GM23338 (cell line): ENCODE results near the gene ARID4B. TPM values are rescaled to one million over a fixed set of nuclear protein-coding genes. Genes with fewer than 3 reads are reported as not detected.
A peak's percentile ranks its signal among the peaks of the same experiment; 100 is the strongest.
"Not testable (repeated sequence)": the region's sequence is repeated elsewhere in the genome, so short reads cannot be mapped to it uniquely, and the experiment has no call there.

Source experiments
- ATAC-seq: fragments of 200-7000 bp; cut with Tn5 transposase; 3 replicates; pipeline ENCODE4 v1.9.1; 2020
- DNase-seq: peaks from one replicate; pipeline ENCODE4 v3.0.0-alpha.2; 2015; ENCODE audit warnings: low spot score
- H2AFZ ChIP-seq: fragments of 200-600 bp; sonication (generic); 2 replicates; pipeline ENCODE4 v1.8.0; 2016; ENCODE audit warnings: antibody characterized with exemption, mild to moderate bottlenecking, moderate library complexity
- H3F3A ChIP-seq: fragments of 200-600 bp; sonication (generic); replicated peaks from 2 replicates; pipeline ENCODE4 v1.8.0; 2017; ENCODE audit warnings: antibody characterized with exemption, mixed run types, low read depth
- H3K27ac ChIP-seq: fragments of 200-600 bp; sonication (generic); 2 replicates; pipeline ENCODE4 v1.6.1; 2016; ENCODE audit warnings: low read depth
- H3K27me3 ChIP-seq: fragments of 200-600 bp; sonication (generic); 2 replicates; pipeline ENCODE4 v1.8.0; 2016; ENCODE audit warnings: mild to moderate bottlenecking, mixed run types, moderate library complexity; ENCODE audit not compliant: insufficient read depth
- H3K36me3 ChIP-seq: fragments of 200-600 bp; sonication (generic); 2 replicates; pipeline ENCODE4 v1.8.0; 2016; ENCODE audit warnings: mild to moderate bottlenecking; ENCODE audit not compliant: insufficient read depth
- H3K4me1 ChIP-seq: fragments of 200-600 bp; sonication (generic); 2 replicates; pipeline ENCODE4 v1.8.0; 2016; ENCODE audit warnings: mild to moderate bottlenecking, moderate library complexity; ENCODE audit not compliant: insufficient read depth
- H3K4me2 ChIP-seq: fragments of 200-600 bp; sonication (generic); 2 replicates; pipeline ENCODE4 v1.7.1; 2017; ENCODE audit warnings: mixed run types
- H3K4me3 ChIP-seq: fragments of 200-600 bp; sonication (generic); 2 replicates; pipeline ENCODE4 v1.6.1; 2016; ENCODE audit warnings: mixed run types
- H3K79me2 ChIP-seq: fragments of 200-600 bp; sonication (generic); replicated peaks from 2 replicates; pipeline ENCODE4 v1.8.0; 2017; ENCODE audit warnings: mild to moderate bottlenecking; ENCODE audit not compliant: insufficient read depth
- H3K9me2 ChIP-seq: fragments of 200-600 bp; sonication (generic); 2 replicates; pipeline ENCODE4 v1.8.0; 2017; ENCODE audit not compliant: insufficient read depth
- H4K20me1 ChIP-seq: fragments of 200-600 bp; sonication (generic); replicated peaks from 2 replicates; pipeline ENCODE4 v1.8.0; 2017; ENCODE audit warnings: mild to moderate bottlenecking; ENCODE audit not compliant: insufficient read depth
- H3K27ac Mint-ChIP-seq: 2 replicates; pipeline ENCODE4 v1.8.0; 2020; ENCODE audit warnings: inconsistent platforms, mild to moderate bottlenecking, moderate library complexity, mixed read lengths
- H3K27me3 Mint-ChIP-seq: 3 replicates; pipeline ENCODE4 v1.8.0; 2022; ENCODE audit warnings: low read depth, mild to moderate bottlenecking, moderate library complexity, mixed read lengths, inconsistent platforms; ENCODE audit not compliant: insufficient read depth, poor library complexity
- H3K36me3 Mint-ChIP-seq: 3 replicates; pipeline ENCODE4 v1.8.0; 2021; ENCODE audit warnings: low read depth, mild to moderate bottlenecking, inconsistent platforms, moderate library complexity, mixed read lengths
- H3K4me1 Mint-ChIP-seq: 3 replicates; pipeline ENCODE4 v1.8.0; 2020; ENCODE audit warnings: mild to moderate bottlenecking, inconsistent platforms, mixed read lengths
- H3K4me3 Mint-ChIP-seq: 3 replicates; pipeline ENCODE4 v1.8.0; 2021; ENCODE audit warnings: moderate library complexity, mild to moderate bottlenecking, inconsistent platforms, mixed read lengths
- H3K9me3 Mint-ChIP-seq: 3 replicates; pipeline ENCODE4 v1.8.0; 2020; ENCODE audit warnings: moderate library complexity, mild to moderate bottlenecking, inconsistent platforms, mixed read lengths
- CREB1 ChIP-seq: fragments of 250-450 bp; sonication (Bioruptor Pico); IDR thresholded peaks from 2 replicates; pipeline ENCODE4 v1.5.0; 2020; ENCODE audit warnings: low read depth, mild to moderate bottlenecking, moderate library complexity
- EZH2 ChIP-seq: fragments of 200-600 bp; sonication (generic); IDR thresholded peaks from one replicate; pipeline ENCODE4 v1.8.0; 2017; ENCODE audit warnings: antibody characterized with exemption, mild to moderate bottlenecking, low read depth; ENCODE audit not compliant: unreplicated experiment
- EZH2phosphoT487 ChIP-seq: fragments of 200-600 bp; sonication (generic); IDR thresholded peaks from one replicate; pipeline ENCODE4 v1.8.1; 2018; ENCODE audit warnings: antibody characterized with exemption; ENCODE audit not compliant: unreplicated experiment
- JUNB ChIP-seq: IDR thresholded peaks from one replicate; pipeline ENCODE4 v1.6.1; 2016; ENCODE audit warnings: antibody characterized with exemption; ENCODE audit not compliant: unreplicated experiment
- NANOG ChIP-seq: IDR thresholded peaks from 2 replicates; pipeline ENCODE4 v1.6.1; 2016; ENCODE audit warnings: antibody characterized with exemption, borderline replicate concordance
- POLR2AphosphoS5 ChIP-seq: IDR thresholded peaks from 2 replicates; pipeline ENCODE4 v1.6.1; 2016; ENCODE audit warnings: antibody characterized with exemption, low read depth
- STAT1 ChIP-seq: IDR thresholded peaks from one replicate; pipeline ENCODE4 v1.6.1; 2016; ENCODE audit warnings: antibody characterized with exemption; ENCODE audit not compliant: unreplicated experiment
- ZNF114 ChIP-seq: fragments of 250-450 bp; sonication (Bioruptor Pico); IDR thresholded peaks from 2 replicates; pipeline ENCODE4 v1.5.0; 2020; ENCODE audit warnings: mild to moderate bottlenecking, moderate library complexity
- polyA plus RNA-seq: library from polyadenylated mRNA; unstranded; fragments of >200 nt; fragmentation: Nextera tagmentation; extraction: Ambion mirVana; gene quantifications from 2 replicates; pipeline ENCODE4 v1.2.1, GENCODE V29; 2016
- total RNA-seq: library from RNA; depleted of rRNA; stranded (reverse); fragments of >200 nt; shearing (Covaris generic); gene quantifications from 2 replicates; pipeline ENCODE4 v1.2.3, GENCODE V29; 2014
- TF ChIP-seq, protein P1 (sequence below), 2 experiments: fragments of 200-600 bp in 1 of 2; sonication (generic) in 1 of 2; conservative IDR thresholded peaks; 2 replicates each; pipeline versions ENCODE4 v1.5.1 to v1.6.1; 2016 to 2017; ENCODE audit warnings: antibody characterized with exemption in 2 of 2, low read depth in 2 of 2, mild to moderate bottlenecking in 2 of 2, moderate library complexity in 1 of 2

ARID4B gene
- total and polyA plus RNA-seq, 2 experiments from 2014 or later: 25.1 to 59.8 TPM

DNA sequence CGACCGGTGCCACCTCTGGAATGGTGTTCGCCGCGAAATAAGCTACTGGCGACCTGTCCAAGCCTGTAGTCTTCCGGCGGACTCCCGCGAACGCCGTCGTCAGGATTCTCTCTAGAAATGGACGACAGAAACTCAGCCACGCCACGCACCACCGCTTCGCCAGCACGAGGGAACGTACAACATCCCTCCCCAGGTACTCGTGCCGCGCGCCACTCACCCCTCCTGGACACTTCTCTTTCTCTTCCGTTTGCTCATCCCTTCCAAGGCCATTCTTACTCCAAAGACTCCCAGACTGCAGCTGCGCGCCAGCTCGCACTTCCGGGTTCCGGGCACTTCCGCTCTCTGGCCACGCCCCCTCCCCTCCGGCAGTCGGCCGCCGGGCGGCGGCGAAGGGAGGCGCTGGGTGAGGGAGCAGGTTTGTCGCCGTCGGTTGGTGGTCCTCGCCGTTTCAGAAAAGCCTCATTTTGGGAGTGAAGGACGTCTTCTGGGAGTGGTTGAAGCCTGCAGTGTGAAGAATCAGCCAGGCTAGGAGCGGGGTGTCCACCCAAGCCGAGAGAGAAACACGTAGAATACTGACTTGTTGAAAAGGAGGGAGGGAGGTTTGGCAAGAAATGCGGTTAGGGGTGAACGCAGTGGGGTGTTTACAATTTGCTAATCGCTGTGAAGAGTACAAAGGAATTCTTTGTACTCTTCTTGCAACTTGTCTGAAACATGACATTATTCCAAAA lies 166.9 kb downstream of the ARID4B start, which contains the start of gene RBM34:
Gene RBM34 (minus strand): TSS at position 294 of the 728 bp plus-strand sequence. CDS start 24 bp downstream, at position 270.
- peak within 1 kb of the TSS; percentile 69; the same call in 1 of the 2 replicates for H2AFZ ChIP-seq
- peak; percentile 95 for DNase-seq
- peak; percentile 98 for TF ChIP-seq POLR2AphosphoS5
- no peak for TF ChIP-seq NANOG
- TF ChIP-seq STAT1: no peak
- no peak for TF ChIP-seq JUNB
- TF ChIP-seq, protein P1, sequence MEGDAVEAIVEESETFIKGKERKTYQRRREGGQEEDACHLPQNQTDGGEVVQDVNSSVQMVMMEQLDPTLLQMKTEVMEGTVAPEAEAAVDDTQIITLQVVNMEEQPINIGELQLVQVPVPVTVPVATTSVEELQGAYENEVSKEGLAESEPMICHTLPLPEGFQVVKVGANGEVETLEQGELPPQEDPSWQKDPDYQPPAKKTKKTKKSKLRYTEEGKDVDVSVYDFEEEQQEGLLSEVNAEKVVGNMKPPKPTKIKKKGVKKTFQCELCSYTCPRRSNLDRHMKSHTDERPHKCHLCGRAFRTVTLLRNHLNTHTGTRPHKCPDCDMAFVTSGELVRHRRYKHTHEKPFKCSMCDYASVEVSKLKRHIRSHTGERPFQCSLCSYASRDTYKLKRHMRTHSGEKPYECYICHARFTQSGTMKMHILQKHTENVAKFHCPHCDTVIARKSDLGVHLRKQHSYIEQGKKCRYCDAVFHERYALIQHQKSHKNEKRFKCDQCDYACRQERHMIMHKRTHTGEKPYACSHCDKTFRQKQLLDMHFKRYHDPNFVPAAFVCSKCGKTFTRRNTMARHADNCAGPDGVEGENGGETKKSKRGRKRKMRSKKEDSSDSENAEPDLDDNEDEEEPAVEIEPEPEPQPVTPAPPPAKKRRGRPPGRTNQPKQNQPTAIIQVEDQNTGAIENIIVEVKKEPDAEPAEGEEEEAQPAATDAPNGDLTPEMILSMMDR (conservative IDR thresholded peaks at IDR 0.05; ENCODE audit: low read depth in 2 of 2): 0 out of 4 replicates have a peak, but pooled peaks of 1 of the 2 experiments have one; percentile 14
- no peak for TF ChIP-seq EZH2
- no peak for TF ChIP-seq CREB1 (CRISPR knock-in tag)
- TF ChIP-seq EZH2phosphoT487: no peak
- no peaks in the 10 kb centered on the region for H3K27me3 ChIP-seq
- no peaks in the 10 kb centered on the region for H3K9me2 ChIP-seq
- H3F3A ChIP-seq: no peaks in the 10 kb centered on the region; the same call in 1 of the 2 replicates
- peak within 1 kb of the TSS; percentile 22 for H3K27ac ChIP-seq
- H3K4me3 Mint-ChIP-seq: peak within 1 kb of the TSS; percentile 95
- peaks cover 11% of the 10 kb centered on the region for H3K27me3 Mint-ChIP-seq
- peaks cover 8% of the 10 kb centered on the region; the same call in 1 of the 2 replicates for H3K4me1 ChIP-seq
- peak within 1 kb of the TSS; percentile 77 for H3K4me3 ChIP-seq
- peaks cover 23% of the 10 kb centered on the region for H3K36me3 ChIP-seq
- no peaks in the 10 kb centered on the region for H3K9me3 Mint-ChIP-seq
- H3K79me2 ChIP-seq: peaks cover 41% of the 10 kb centered on the region
- peak; percentile 95 for ATAC-seq
- peaks cover 13% of the 10 kb centered on the region; the same call in 1 of the 2 replicates for H4K20me1 ChIP-seq
- H3K4me1 Mint-ChIP-seq: peaks cover 6% of the 10 kb centered on the region; the same call in 2 of the 3 replicates
- H3K36me3 Mint-ChIP-seq: peaks cover 16% of the 10 kb centered on the region; the same call in 2 of the 3 replicates
- H3K27ac Mint-ChIP-seq: peak within 1 kb of the TSS; percentile 95
- H3K4me2 ChIP-seq: peak within 1 kb of the TSS; percentile 85

GRCh38 chr1:235160383-235160956 lies 167.5 kb downstream of the ARID4B start:
- peak overlapping the region; percentile 69; the same call in 1 of the 2 replicates for H2AFZ ChIP-seq
- H4K20me1 ChIP-seq: peaks cover 13% of the 10 kb centered on the region; the same call in 1 of the 2 replicates
- Mint-ChIP-seq H3K27ac (peak overlapping the region; percentile 95), H3K27me3 (peaks cover 9% of the 10 kb centered on the region), H3K36me3 (peaks cover 16% of the 10 kb centered on the region; the same call in 2 of the 3 replicates), H3K9me3 (no peaks in the 10 kb centered on the region), H3K4me3 (peak overlapping the region; percentile 95), H3K4me1 (peaks cover 6% of the 10 kb centered on the region; the same call in 2 of the 3 replicates)
- no peaks in the 10 kb centered on the region; the same call in 1 of the 2 replicates for H3F3A ChIP-seq
- peaks cover 43% of the 10 kb centered on the region for H3K79me2 ChIP-seq
- ATAC-seq: peak; percentile 21; the same call in 2 of the 3 replicates
- H3K9me2 ChIP-seq: no peaks in the 10 kb centered on the region
- H3K4me2 ChIP-seq: peak overlapping the region; percentile 85
- TF ChIP-seq NANOG: no peak
- no peak for TF ChIP-seq ZNF114 (CRISPR knock-in tag)
- H3K4me1 ChIP-seq: peaks cover 8% of the 10 kb centered on the region; the same call in 1 of the 2 replicates
- peak overlapping the region; percentile 77 for H3K4me3 ChIP-seq
- H3K27me3 ChIP-seq: no peaks in the 10 kb centered on the region
- DNase-seq: peak; percentile 52
- peak overlapping the region; percentile 22; the same call in 1 of the 2 replicates for H3K27ac ChIP-seq
- H3K36me3 ChIP-seq: peaks cover 23% of the 10 kb centered on the region

- ATAC-seq, H3K9me2 ChIP-seq, H3K27ac ChIP-seq, H3K4me1 Mint-ChIP-seq, DNase-seq, H3K9me3 Mint-ChIP-seq, H3K4me1 ChIP-seq, H3K27ac Mint-ChIP-seq, H3F3A ChIP-seq, H3K27me3 ChIP-seq, H2AFZ ChIP-seq, H3K27me3 Mint-ChIP-seq: not testable (repeated sequence)
- H3K79me2 ChIP-seq: peaks cover 43% of the 10 kb centered on the region
- peak overlapping the region; percentile 95 for H3K4me3 Mint-ChIP-seq
- peak overlapping the region; percentile 85 for H3K4me2 ChIP-seq
- H3K36me3 Mint-ChIP-seq: peaks cover 17% of the 10 kb centered on the region; the same call in 2 of the 3 replicates
- H4K20me1 ChIP-seq: peaks cover 13% of the 10 kb centered on the region; the same call in 1 of the 2 replicates
- peak overlapping the region; percentile 77 for H3K4me3 ChIP-seq
- peaks cover 23% of the 10 kb centered on the region for H3K36me3 ChIP-seq
Measured at GRCh38 chr1:235159930-235160329, 168.0 kb downstream of the ARID4B start.

DNA sequence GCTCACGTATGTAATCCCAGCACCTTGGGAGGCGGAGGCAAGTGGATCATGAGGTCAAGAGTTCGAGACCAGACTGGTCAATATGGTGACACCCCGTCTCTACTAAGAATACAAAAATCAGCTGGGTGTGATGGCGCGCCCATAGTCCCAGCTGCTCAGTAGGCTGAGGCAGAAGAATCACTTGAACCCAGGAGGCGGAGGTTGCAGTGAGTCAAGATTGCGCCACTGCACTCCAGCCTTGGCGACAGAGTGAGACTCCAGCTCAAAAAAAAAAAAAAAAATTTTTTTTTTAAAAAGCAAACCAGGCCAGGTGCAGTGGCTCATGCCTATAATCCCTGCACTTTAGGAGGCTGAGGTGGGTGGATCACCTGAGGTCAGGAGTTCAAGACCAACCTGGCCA lies 168.7 kb downstream of the ARID4B start:
- not testable (repeated sequence) for H3K4me1 ChIP-seq, H3F3A ChIP-seq, H3K4me1 Mint-ChIP-seq, H3K4me3 ChIP-seq, H3K27ac ChIP-seq, H3K27me3 Mint-ChIP-seq, DNase-seq, H3K27ac Mint-ChIP-seq, ATAC-seq, H3K9me2 ChIP-seq, H3K4me2 ChIP-seq, H3K9me3 Mint-ChIP-seq, H3K27me3 ChIP-seq, H2AFZ ChIP-seq
- H3K4me3 Mint-ChIP-seq: peak overlapping the region; percentile 95; the same call in 2 of the 3 replicates
- H3K79me2 ChIP-seq: peaks cover 43% of the 10 kb centered on the region
- H3K36me3 ChIP-seq: peaks cover 26% of the 10 kb centered on the region
- peaks cover 24% of the 10 kb centered on the region for H3K36me3 Mint-ChIP-seq
- peaks cover 13% of the 10 kb centered on the region; the same call in 1 of the 2 replicates for H4K20me1 ChIP-seq
